Measurements from ENCODE around the gene TSPO.

TSPO gene

DNA sequence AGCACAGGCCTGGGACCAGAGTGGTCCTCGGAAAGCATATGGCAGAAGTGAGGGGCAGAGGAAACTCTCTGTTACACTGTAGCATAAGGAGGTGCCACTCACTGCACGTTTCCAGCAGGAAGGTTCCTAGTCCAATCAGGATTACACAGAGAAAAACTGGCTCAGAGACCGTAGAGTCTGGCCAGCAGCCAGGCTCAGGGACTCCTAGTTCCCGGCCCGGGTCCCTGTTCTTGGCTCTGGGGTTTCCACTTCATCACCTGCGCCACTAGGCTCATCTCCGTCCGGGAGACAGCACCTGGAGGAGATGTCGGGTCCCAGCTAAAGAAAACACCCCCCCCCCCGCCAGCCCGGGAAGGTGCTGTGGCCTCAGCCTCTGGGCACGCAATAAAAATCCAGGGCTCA, 34.5 kb downstream of the TSPO start:
- TF ChIP-seq, protein P1, sequence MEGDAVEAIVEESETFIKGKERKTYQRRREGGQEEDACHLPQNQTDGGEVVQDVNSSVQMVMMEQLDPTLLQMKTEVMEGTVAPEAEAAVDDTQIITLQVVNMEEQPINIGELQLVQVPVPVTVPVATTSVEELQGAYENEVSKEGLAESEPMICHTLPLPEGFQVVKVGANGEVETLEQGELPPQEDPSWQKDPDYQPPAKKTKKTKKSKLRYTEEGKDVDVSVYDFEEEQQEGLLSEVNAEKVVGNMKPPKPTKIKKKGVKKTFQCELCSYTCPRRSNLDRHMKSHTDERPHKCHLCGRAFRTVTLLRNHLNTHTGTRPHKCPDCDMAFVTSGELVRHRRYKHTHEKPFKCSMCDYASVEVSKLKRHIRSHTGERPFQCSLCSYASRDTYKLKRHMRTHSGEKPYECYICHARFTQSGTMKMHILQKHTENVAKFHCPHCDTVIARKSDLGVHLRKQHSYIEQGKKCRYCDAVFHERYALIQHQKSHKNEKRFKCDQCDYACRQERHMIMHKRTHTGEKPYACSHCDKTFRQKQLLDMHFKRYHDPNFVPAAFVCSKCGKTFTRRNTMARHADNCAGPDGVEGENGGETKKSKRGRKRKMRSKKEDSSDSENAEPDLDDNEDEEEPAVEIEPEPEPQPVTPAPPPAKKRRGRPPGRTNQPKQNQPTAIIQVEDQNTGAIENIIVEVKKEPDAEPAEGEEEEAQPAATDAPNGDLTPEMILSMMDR (IDR thresholded peaks at IDR 0.05; ENCODE audit: control insufficient read depth, extremely low read depth, insufficient read depth) = no peak
- peak overlapping the region; percentile 94 for H3K4me3 ChIP-seq (ENCODE audit: low read depth, low read length)
- peak; percentile 81 for DNase-seq (ENCODE audit: low read depth)

DNA sequence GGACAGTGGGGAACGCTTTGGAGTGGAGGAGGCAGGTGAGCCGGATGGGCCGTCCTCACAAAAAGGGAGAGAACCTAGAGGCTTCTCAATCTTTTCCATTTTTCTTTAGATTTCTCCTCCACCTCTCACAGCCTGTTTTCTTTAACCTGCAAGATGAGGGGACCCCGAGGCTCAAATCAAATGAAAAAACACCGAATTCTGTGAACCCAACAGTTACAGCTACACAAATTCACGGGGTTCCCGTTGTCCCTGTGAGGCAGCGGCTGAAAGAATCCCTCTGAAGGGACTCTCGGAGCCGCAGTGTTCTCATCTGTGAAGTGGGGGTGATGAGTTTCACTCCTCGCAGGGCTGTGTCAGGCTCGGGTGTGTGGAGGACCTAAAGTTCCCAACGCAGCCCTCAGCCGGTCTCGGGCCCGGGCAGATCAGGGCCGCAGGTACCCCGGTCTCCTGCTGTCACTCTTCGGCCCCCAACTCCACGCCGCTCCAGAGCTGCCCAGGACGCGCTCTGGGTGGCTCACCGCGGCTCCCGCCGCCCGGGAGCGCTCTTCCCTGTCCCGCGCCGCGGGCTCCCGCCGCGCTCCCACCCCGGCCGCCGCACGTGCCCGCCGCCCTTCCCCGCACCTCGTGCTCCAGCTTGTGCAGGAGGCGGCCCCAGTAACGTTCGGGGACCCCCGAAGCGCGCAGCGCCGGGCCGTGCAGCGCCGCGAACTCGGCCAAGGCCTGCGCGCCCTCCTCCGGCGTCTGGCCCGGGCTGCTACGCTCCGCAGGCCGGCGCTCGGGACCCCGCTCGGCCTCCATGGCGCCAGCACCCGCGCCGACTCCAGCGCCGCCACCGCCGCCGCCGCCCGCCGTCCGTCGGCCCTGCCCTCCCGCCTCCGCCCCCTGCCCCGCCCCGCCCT, 35.2 kb downstream of the TSPO start, which contains the start of gene TTLL12:
TSS of gene TTLL12 (minus strand) at position 863 of the 899 bp plus-strand sequence. CDS start at position 798, 65 bp downstream.
- DNase-seq (ENCODE audit: low read depth) = no peak
- peak within 1 kb of the TSS; percentile 94 for H3K4me3 ChIP-seq (ENCODE audit: low read depth, low read length)
- TF ChIP-seq, protein P1 (IDR thresholded peaks at IDR 0.05; ENCODE audit: control insufficient read depth, extremely low read depth, insufficient read depth) = no peak

DNA sequence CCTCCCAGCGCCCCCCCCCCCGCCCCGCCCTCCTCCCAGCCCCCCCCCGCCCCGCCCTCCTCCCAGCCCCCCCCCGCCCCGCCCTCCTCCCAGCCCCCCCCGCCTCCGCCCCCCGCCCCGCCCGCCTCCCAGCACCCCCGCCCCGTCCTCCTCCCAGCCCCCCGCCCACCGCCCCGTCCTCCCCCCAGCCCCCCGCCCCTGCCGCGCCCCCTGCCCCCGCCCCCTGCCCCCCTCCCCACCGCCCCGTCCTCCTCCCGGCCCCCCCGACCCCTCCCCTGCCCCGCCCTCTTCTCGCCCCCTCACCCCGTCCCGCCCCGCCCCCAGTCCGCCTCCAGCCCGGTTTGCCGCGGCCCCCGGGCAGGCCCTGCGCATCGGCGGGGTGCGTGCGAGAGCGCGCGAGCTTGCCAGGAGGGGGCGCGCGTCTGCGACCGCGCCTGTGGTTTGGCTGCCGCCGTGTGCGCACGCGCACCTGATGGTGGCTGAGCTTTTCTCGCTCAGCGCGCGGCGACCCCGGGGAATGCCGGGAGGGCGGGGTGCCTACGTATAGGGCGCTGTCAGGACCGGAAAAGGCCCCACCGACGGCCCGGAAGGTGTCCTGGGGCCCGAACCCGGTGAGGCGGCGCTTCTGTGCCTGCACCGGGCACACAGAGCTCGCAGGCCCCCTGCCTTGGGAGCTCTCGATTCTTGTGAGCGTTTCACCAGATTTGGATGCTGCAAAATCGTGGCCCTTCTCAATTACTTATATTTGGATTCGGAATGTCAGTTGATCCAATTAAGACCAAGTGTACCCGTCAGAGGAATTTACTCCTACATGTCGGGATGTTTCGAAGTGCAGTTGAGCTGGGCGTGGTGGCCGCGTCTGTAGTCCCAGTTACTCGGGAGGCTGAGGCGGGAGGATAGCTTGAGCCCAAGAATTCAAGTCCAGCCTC, 36.1 kb downstream of the TSPO start:
- DNase-seq (ENCODE audit: low read depth) = peak; percentile 79
- TF ChIP-seq, protein P1 (IDR thresholded peaks at IDR 0.05; ENCODE audit: control insufficient read depth, extremely low read depth, insufficient read depth) = peak; percentile 87
- H3K4me3 ChIP-seq (ENCODE audit: low read depth, low read length) = peak overlapping the region; percentile 59

DNA sequence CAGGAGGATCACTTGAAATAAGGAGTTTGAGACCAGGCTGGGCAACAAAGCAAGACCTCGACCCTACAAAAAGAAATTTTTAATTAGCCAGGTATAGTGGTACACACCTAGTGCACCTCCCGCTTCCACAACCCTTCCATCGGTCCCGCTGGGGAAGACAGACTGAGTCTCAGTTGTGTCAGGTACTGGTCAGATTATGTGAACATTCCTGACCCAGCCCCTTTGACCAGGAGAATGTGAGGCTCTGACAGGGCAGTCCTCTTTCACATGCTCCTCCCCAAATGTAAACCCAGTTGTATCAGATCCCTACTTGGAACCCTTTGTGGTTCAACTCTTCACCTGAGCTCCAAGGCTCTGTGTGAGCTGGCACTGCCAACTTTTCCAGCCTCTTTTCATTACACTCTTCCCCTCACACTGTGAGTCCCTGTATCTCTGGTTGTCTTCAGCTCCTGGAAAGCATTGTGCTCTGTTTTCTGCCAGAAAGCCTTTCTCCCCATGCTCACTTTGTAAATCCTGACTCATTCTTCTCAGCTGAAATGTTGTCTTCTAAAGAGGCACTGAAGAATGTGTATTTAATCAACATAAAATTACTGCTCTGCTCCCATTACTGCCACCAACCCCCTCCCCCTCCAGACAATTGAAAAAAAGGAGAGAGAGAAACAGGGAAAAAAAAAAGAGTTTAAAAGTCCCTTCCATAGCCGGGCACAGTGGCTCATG, 37.6 kb downstream of the TSPO start:
- TF ChIP-seq, protein P1 (IDR thresholded peaks at IDR 0.05; ENCODE audit: control insufficient read depth, extremely low read depth, insufficient read depth) = no peak
- DNase-seq (ENCODE audit: low read depth) = no peak
- H3K4me3 ChIP-seq (ENCODE audit: low read depth, low read length) = no peak overlapping the region

DNA sequence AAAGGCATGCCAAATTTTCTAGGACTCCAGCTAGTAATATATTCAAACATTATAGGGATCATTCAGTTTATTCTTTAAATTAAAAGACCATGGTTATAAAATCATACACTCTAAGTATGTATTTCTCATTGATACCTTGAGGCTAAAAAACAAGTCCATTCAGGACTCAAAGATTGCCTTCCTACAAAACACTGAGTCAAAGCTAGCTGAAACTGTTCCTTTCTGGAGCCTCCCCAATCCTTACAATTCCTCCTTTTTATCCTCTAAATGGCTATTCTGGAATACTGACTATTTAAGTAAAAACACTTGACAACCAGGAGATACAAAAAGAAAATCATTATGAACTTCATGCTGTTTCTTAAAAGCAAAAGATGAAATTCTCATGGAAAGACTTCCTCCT, 40.5 kb downstream of the TSPO start:
- no peak for DNase-seq (ENCODE audit: low read depth)
- TF ChIP-seq, protein P1 (IDR thresholded peaks at IDR 0.05; ENCODE audit: control insufficient read depth, extremely low read depth, insufficient read depth) = no peak
- H3K4me3 ChIP-seq (ENCODE audit: low read depth, low read length) = no peak overlapping the region

DNA sequence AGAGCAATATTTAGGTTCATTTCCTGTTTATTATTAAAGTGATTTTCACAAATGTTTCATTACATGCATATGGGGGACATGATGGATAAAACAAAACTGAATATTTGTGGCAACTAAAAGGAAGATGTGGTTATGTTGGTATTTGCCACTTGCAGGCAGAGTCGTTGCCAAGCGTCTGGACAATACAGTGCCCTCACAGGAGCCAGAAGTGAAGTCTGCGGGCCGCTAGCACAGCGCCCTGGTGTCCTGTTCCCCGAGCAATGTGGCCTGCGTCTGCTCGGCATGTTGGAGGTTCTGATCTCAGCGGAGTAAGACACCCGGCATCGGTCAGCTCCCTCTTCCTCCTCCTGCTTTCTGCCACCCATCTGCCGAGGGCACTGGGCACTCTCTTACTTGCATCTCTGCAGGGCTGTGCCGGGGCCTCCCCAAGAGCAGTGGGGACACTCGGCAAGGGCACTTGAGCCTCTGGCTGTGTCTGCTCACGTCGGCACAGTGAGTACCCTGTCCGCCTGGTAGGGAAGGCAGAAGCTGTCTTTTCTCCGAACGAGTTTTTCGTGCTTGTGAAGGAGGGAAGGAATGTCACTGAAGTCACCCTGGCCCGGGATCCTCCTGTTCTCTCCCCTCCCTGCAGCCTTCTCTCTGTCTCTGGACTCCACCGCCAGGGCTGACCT, 46.0 kb downstream of the TSPO start:
- no peak overlapping the region for H3K4me3 ChIP-seq (ENCODE audit: low read depth, low read length)
- TF ChIP-seq, protein P1 (IDR thresholded peaks at IDR 0.05; ENCODE audit: control insufficient read depth, extremely low read depth, insufficient read depth) = no peak
- no peak for DNase-seq (ENCODE audit: low read depth)

All from LNCaP clone FGC (cell line).